Astrocyte (in vitro differentiated cells and primary cell): ENCODE measurements around the gene MRPL10.

ENCODE experiments used
- CTCF ChIP-seq: IDR thresholded peaks from 2 replicates; pipeline ENCODE4 v1.5.1; 2011; ENCODE audit warnings: low read depth, mild to moderate bottlenecking, inconsistent platforms, low read length, moderate library complexity; ENCODE audit not compliant: insufficient read depth
- EZH2 ChIP-seq: IDR thresholded peaks from 2 replicates; pipeline ENCODE4 v1.6.1; 2012; ENCODE audit warnings: mild to moderate bottlenecking, low read length, inconsistent platforms; ENCODE audit not compliant: insufficient read depth

GRCh38 chr17:47811709-47812108 lies 19.6 kb downstream of the MRPL10 start:
- TF ChIP-seq EZH2 (no peak), CTCF (no peak)
